CD4-positive, alpha-beta T cell treated with Interleukin-2 at 100 ng/mL for 4 hours (primary cell): Measurements from ENCODE around the gene GPATCH2.
A peak's percentile ranks its signal among the peaks of the same experiment; 100 is the strongest.
"Not testable (repeated sequence)": the region's sequence is repeated elsewhere in the genome, so short reads cannot be mapped to it uniquely, and the experiment has no call there.

Experiments used
- DNase-seq: peaks from one replicate; pipeline ENCODE4 v3.0.0-alpha.2; 2020; ENCODE audit warnings: low spot score

The GPATCH2 gene

DNA sequence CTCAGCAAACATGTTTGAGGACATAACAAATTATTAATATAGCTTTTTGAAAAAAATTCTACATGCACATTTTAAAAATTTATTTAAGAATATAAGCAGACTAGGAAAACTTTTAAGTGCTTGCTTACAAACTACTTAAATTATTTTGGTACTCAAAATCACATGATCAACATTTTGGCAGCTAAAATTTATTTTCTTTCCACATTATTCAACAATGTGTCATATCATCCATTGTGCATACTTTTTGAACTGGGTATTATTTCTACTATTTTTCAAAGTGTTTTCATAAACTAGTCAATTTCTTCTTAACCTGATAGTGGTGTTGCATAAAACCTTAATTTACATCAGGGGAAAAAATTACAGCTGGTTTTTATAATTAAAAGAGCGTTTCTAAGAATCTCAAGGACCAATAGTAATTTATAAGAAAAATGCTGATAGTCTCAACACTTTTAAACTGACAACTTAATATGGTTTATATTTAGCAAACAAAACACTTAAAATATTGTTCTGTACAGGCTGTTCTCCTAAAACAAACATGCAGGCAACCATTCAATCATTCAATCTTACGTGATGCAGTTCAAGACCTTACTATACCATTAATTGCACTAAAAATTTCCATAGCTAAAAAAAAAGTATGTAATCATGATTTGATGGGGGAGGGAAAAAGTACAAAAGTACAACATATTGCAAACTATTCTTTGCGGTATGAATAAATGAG is 105.0 kb downstream of the GPATCH2 start:
- DNase-seq, result no peak

GRCh38 chr1:217524787-217525520 is 105.9 kb downstream of the GPATCH2 start:
- no peak for DNase-seq

- not testable (repeated sequence) for DNase-seq
These were observed 107.0 kb downstream of the GPATCH2 start for GRCh38 chr1:217523921-217524320.

DNA sequence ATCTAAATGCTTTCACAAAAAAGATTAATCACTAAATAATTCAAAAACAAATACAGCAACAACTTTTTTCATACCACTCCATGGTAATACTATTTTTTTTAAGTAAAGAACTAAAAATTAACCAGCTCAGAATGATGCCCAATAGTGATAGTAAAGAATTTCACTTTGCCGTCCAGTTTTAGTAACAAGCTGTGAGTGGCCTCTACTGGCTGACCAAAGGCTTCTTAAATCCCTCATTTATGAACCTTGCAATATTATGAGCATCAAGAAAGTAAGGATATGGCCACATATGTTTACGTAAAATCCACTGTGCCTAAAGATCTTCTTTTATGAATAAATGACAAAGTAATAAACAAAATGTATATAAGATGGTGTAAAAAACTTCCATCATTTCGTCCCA is 108.6 kb downstream of the GPATCH2 start:
- no peak for DNase-seq

- DNase-seq, result no peak
These were observed 109.6 kb downstream of the GPATCH2 start for GRCh38 chr1:217521317-217521716.

DNA sequence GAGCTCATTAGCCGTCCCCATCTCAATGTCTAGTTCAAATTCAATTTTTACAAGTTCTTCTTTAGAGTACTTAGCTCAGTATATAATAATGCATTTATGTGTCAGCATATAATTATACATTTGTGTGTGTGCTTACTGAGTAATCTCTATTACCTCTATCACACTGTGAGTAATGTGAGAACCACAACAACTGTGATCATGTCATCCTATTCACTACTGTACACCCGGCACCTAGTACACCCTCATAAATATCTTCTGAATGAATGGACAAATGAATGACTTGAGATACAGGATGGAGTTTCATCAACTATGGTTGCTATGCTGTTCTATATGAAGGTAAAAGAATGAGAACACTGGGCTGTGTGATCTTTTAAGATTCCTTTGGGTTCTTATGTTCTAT is 124.0 kb downstream of the GPATCH2 start:
- no peak for DNase-seq

- no peak for DNase-seq
These were observed 132.7 kb downstream of the GPATCH2 start for GRCh38 chr1:217498209-217498608.

- no peak for DNase-seq
These were observed 135.6 kb downstream of the GPATCH2 start for GRCh38 chr1:217495249-217495648.

- no peak for DNase-seq
These were observed 136.1 kb downstream of the GPATCH2 start for GRCh38 chr1:217494767-217495166.

GRCh38 chr1:217493290-217493689 is 137.6 kb downstream of the GPATCH2 start:
- DNase-seq, result no peak

DNA sequence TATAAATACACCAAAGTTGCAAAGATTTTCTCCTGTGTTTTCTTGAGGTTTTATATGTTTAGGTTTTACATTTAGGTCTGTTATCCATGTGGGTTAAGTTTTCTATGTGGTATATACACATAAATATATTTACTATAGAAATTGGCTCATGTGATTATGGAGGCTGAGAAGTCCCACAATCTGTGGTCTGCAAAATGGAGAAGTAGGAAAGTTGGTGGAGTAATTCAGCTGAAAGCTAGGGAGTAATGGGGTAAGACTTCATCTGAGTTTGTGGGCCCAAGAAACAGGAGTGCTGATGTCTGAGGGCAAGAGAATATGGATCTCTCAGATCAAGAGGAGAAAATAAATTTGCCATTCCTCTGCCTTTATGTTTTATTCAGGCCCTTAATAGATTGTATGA is 146.0 kb downstream of the GPATCH2 start:
- DNase-seq, result no peak

GRCh38 chr1:217482356-217483102 is 148.4 kb downstream of the GPATCH2 start:
- DNase-seq, result peak; percentile 27

GRCh38 chr1:217478450-217478849 is 152.4 kb downstream of the GPATCH2 start:
- no peak for DNase-seq

GRCh38 chr1:217472915-217473314 is 158.0 kb downstream of the GPATCH2 start:
- no peak for DNase-seq

- no peak for DNase-seq
These were observed 159.5 kb downstream of the GPATCH2 start for GRCh38 chr1:217471403-217471802.

DNA sequence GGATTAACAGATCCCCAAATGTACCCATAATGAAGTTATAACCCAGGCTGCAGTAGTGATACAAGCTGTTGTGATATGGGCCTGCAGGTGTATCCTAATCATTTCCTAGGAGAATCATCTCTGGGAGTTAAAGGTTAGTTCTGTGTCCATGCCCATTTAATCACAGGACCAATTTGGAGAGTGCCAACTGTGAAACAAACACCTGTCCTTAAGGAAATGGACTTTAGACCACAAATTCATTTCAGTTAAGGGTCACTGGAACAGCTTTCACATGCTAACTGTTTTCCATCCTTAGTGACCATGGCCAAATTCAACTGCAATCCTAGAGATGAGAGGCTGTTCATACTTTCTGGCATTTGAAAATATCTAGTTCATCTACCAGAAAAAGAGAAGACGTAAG is 160.9 kb downstream of the GPATCH2 start:
- DNase-seq, result no peak

DNA sequence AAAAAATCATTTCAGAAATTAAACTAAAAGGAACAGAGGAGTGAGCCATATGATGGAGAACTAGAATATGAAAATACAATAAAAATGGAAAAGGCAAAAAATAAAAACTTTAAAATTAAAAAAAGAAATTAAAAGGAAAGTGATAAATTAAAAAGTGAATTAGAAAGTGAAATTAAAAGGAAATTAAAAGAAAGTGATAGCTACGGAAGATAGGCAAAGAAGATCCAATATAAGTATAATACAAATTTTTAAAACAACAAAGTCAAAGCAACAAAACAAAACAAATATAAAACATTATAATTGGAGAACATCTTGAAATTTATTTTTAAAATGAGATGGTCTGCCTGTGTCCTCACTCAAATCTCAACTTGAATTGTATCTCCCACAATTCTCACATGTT is 165.8 kb downstream of the GPATCH2 start:
- no peak for DNase-seq

DNA sequence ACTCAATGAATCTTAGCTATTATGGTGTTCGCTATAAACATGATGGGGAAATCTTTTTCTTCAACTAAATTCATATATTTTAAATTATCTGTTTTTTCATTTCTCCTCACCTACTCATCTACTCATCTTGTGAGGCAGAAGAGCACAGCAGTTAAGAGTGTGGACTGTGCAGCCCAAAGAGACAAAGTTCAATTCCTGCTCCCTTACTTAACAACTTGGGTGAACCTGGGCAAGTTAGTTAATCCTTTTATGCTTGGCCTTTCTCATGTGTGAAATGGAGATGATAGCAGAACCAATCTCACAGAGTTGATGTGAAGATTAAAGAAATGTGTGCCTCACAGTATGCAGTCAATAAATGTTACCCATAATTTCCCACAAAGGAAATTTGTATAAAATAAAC is 168.2 kb downstream of the GPATCH2 start:
- DNase-seq, result no peak

DNA sequence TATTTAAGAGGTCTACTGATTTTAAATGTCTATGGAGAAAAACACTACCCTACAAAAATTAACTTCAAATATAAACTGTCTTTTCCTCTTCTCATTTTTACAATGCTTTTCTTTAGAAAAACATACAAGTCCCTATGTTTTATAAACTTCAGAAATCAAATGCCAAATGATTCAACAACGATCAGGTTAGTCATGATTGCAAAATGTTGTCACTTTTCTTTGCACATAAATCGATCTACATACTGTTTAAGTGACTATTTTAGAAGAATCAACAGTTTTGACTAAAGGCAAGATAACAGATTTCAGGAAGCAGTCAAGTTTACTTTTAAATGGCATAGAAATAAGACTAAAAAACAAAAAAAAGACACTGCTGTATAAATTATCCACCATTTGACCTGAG is 168.7 kb downstream of the GPATCH2 start:
- no peak for DNase-seq

DNA sequence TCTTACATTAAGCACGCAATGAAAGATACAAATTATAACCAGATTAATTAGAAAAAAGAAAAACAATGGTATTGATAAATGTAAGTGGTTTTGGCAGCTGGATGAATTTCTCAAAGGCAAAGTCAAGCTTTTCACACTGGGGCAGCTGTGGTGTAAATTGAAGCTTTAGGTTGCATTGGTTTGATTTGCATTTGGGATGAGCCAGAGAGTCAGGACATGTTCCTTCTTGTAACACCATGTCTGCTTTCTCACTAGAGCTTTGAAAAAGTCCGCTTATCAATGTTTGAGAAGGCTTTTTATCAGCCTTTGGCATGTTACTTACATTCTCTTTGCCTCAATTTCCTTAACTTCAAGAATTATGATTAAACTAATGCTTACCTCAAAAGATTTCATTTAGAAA is 173.9 kb downstream of the GPATCH2 start:
- no peak for DNase-seq

GRCh38 chr1:217456261-217456660 is 174.6 kb downstream of the GPATCH2 start:
- DNase-seq, result no peak

- no peak for DNase-seq
These were observed 177.1 kb downstream of the GPATCH2 start for GRCh38 chr1:217453816-217454215.

GRCh38 chr1:217449370-217449769 is 181.5 kb downstream of the GPATCH2 start:
- no peak for DNase-seq
